ENCODE results near the gene AGBL3. TPM values are rescaled to one million over a fixed set of nuclear protein-coding genes. Genes with fewer than 3 reads are reported as not detected.

The AGBL3 gene
- total RNA-seq: 0.96 and 2.5 TPM in 2 replicates

DNA sequence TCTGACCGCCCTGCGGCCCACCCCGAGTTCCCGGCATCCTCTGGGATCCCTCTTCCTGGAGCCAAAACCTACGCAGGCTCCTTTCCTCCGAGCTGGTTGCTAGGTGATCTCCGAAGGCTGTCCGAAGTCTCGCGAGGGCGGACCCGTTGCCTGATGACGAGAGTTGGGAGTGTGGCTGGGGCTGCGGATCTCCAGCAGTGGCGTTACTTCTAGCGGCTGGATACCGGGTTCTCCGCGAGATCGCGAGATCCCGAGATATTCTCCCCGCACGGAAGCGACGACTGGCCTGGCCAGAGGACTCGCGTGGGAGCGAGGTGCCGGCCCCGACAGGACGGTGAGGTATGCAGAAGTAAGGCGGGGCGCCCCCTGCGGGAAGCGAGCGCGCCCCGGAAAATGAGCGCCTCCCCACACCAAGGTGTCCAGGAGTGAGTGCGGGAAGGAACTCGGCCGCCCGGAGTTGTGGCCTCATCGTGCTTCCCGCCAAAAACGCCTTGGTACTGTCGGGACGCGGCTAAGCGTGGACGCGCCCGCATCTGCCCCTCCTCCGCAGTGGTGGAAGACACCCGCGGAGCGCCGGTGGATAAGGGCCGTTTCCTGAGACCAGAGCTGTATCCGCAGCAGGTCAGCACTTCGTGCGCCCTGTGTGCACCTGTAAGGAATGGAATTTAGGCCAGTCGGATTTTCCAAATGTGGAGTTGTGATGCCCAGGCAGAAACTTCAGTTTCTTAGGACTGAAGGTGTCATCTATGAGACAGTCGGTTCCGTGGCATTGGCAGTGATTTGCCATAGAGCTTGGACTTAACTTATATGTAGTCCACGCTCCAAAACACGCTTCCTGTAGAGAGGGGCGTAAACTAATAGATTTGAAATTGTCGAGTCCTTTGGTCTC is at the start of gene AGBL3:
Gene AGBL3, plus strand, starts transcription at position 146 of the 889 bp plus-strand sequence. CDS start 1,426 bp downstream, outside the sequence.

DNA sequence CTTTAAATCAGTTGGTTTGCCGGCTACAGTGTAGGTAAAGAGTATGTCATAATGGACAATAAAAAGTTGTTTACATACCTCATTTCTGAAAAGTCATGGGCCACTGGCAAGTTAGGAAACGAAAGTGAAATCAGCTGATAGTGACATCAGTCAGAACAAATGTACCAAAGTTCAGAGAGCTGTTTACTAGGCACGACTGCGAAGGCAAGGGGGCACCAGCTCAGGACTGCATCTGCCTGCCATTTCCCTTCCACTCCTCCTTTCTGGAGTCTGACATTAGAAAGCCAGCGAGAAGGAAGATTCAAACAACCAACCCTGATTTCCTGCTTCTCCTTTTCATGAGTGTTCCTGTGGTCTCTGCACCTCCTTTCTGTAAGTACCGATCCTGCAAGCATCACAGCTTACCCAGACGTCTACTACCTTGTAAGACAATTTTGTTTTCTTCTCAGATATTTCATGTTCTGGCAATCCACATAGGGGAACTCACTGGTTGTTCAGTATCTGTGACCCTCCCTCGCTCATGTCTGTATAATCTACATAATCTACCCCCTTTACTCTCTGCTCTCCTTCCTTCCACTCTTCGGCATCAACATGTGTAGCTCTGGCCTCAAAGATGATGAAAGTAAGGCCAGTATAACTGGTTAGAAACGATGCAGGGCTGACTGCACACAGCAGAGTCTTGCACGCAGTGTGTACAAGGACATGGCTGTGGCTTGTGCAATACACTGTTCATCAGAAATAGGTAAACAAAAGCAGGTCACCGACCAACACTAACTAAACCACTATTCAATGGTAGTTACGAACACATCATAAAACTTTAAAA is 161.8 kb downstream of the AGBL3 start, which contains the start of gene TMEM140:
Gene TMEM140, plus strand, starts transcription at position 174 of the 823 bp plus-strand sequence. CDS start 16,370 bp downstream, outside the sequence.

DNA sequence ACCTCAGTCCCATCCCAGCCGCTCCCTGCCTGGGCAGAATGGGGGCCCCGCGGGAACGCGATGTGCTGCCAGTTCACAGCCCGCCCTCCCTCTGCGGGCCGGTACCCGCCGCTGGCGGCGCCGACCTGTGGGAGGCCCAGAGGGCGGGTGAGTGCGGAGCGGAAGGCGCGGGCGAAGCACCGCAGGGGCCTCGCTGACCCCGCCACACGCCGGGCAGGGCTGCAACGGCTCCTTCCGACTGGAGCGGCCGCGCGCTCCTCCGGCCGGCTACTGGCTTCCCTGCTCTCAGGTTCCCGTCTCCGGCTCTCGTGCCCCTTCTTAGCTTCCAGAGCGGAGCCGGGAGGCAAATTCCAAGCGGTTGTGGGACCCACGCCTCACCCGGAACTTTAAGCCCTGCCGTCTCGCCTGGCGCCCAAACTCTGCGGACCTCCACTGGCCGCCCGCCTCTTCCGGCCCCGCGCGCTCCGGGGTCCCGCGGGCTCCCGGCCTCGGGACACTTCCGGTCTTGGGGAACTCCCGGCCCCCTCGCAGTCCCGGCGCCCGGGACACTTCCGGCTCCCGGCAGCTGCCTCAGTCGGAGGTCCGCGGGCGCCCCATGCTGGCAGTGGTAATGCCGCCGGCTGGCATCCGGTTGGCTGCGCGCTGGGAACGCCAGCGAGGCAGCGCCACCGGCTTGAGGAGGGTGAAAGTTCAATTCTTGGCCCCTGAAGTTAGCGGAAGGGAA is 184.1 kb downstream of the AGBL3 start, which contains the start of gene CYREN:
Gene CYREN, minus strand, starts transcription at position 434 of the 724 bp plus-strand sequence. CDS start 1,785 bp downstream, outside the sequence.

Other genes with a start within 250 kb of the AGBL3 start
- 477 and 1,050 TPM in 2 replicates for gene CALD1, start 206.9 kb upstream of the AGBL3 start, total RNA-seq
- 5.0 and 18.6 TPM in 2 replicates for gene TMEM140, start 161.6 kb downstream of the AGBL3 start, total RNA-seq
- 27.9 and 40.5 TPM in 2 replicates for gene CYREN, start 184.2 kb downstream of the AGBL3 start, total RNA-seq
- 6.2 and 6.7 TPM in 2 replicates for gene WDR91, start 225.0 kb downstream of the AGBL3 start, total RNA-seq
- gene STRA8, start 247.3 kb downstream of the AGBL3 start, total RNA-seq: not detected in 2 replicates

Measured in regular cardiac myocyte (primary cell).